ENCODE measurements around the gene INHBC.
"Not testable (repeated sequence)": the region's sequence is repeated elsewhere in the genome, so short reads cannot be mapped to it uniquely, and the experiment has no call there.

INHBC gene

GRCh38 chr12:57397441-57397840 is 37.1 kb upstream of the INHBC start:
- H3K27ac ChIP-seq, result no peak overlapping the region
- TF ChIP-seq ZFX (IDR thresholded peaks at IDR 0.05; ENCODE audit: borderline replicate concordance) (no peak), CTCF (IDR thresholded peaks at IDR 0.05) (no peak)

- not testable (repeated sequence) for H3K27ac ChIP-seq
Observed at GRCh38 chr12:57399718-57400463, 34.7 kb upstream of the INHBC start.

GRCh38 chr12:57401165-57401564 is 33.4 kb upstream of the INHBC start:
- TF ChIP-seq ZFX (IDR thresholded peaks at IDR 0.05; ENCODE audit: borderline replicate concordance), result no peak
- TF ChIP-seq CTCF (IDR thresholded peaks at IDR 0.05), result no peak
- no peak overlapping the region for H3K27ac ChIP-seq

GRCh38 chr12:57402156-57402555 is 32.4 kb upstream of the INHBC start:
- H3K27ac ChIP-seq, result not testable (repeated sequence)

- no peak overlapping the region for H3K27ac ChIP-seq
- TF ChIP-seq CTCF (IDR thresholded peaks at IDR 0.05) (no peak), ZFX (IDR thresholded peaks at IDR 0.05; ENCODE audit: borderline replicate concordance) (no peak)
Observed at GRCh38 chr12:57404966-57405640, 29.5 kb upstream of the INHBC start.

- no peak overlapping the region for H3K27ac ChIP-seq
- TF ChIP-seq ZFX (IDR thresholded peaks at IDR 0.05; ENCODE audit: borderline replicate concordance), result no peak
- TF ChIP-seq CTCF (IDR thresholded peaks at IDR 0.05), result no peak
Observed at GRCh38 chr12:57410534-57410933, 24.1 kb upstream of the INHBC start.

GRCh38 chr12:57414160-57414559 is 20.4 kb upstream of the INHBC start:
- H3K27ac ChIP-seq, result not testable (repeated sequence)

- no peak overlapping the region for H3K27ac ChIP-seq
- no peak for TF ChIP-seq CTCF (IDR thresholded peaks at IDR 0.05)
- TF ChIP-seq ZFX (IDR thresholded peaks at IDR 0.05; ENCODE audit: borderline replicate concordance), result no peak
Observed at GRCh38 chr12:57415088-57415487, 19.5 kb upstream of the INHBC start.

All from 22Rv1 (cell line).